WI38 (cell line): ENCODE results near the gene GALNT18.

Source experiments
- H3K4me3 ChIP-seq: 2 replicates; pipeline ENCODE4 v1.5.1; 2011; ENCODE audit warnings: low read depth, mild to moderate bottlenecking, control low read depth, low read length
- TF ChIP-seq, protein P1 (sequence below): IDR thresholded peaks from 2 replicates; pipeline ENCODE4 v1.5.1; 2012; ENCODE audit warnings: low read depth, mild to moderate bottlenecking, control low read depth, low read length

Gene GALNT18

DNA sequence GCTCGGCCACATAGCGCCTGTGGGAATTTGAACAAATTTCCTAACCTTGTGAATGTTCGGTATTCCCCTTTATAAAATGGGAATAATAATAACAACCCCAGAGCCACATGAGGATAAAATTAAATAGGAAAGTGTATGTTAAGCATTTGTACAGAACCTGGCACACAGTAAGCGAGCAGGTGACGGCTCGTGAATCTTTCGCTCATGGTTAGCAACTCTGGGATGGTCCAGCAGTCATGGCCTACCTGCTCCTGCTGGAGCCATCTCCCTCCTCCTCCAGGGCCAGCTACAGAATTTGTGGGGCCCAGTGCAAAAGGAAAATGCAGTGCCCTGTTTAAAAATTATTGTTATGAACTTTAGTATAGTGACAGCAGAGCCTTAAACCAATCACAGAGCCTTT lies 180.3 kb downstream of the GALNT18 start:
- no peak overlapping the region for H3K4me3 ChIP-seq
- TF ChIP-seq, protein P1, sequence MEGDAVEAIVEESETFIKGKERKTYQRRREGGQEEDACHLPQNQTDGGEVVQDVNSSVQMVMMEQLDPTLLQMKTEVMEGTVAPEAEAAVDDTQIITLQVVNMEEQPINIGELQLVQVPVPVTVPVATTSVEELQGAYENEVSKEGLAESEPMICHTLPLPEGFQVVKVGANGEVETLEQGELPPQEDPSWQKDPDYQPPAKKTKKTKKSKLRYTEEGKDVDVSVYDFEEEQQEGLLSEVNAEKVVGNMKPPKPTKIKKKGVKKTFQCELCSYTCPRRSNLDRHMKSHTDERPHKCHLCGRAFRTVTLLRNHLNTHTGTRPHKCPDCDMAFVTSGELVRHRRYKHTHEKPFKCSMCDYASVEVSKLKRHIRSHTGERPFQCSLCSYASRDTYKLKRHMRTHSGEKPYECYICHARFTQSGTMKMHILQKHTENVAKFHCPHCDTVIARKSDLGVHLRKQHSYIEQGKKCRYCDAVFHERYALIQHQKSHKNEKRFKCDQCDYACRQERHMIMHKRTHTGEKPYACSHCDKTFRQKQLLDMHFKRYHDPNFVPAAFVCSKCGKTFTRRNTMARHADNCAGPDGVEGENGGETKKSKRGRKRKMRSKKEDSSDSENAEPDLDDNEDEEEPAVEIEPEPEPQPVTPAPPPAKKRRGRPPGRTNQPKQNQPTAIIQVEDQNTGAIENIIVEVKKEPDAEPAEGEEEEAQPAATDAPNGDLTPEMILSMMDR: no peak

DNA sequence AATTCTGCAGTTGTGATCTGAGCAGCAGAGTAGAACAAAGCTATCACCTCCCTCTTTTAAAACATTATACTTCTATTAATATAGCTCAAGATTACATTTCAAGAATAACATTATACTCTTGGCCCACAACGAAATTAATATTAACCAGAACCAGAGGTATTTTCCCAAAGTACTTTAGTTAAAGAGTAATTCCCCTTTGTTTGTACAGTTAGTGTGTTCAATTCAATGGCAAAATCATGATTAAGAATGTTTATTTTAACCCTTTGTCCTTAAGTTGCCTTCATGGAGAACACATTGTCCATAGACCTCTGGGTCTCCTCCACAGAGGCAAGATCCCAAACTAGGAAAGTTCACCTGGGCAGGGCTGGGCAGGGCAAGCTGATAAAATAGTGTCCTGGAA lies 180.7 kb downstream of the GALNT18 start:
- H3K4me3 ChIP-seq: no peak overlapping the region
- TF ChIP-seq, protein P1: no peak

DNA sequence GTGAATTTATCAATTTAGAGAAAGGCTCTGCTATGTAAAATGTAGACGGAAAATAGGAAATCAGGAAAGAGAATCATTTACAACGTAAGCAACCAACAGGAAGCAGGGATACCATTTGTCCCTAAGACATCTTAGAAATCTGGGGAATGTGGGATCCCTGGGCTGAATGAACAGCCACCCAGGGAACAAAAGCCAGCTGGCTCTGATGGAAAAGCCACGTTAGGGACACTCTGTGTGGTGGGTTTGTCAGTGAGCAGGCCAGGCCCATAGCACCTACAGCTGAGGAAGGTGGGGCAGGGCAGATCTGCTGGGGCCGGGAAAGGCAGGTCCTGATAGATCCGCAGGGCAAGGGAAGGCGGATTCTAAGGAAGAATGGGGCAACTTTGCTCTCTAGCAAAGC lies 181.7 kb downstream of the GALNT18 start:
- no peak overlapping the region for H3K4me3 ChIP-seq
- TF ChIP-seq, protein P1: no peak

DNA sequence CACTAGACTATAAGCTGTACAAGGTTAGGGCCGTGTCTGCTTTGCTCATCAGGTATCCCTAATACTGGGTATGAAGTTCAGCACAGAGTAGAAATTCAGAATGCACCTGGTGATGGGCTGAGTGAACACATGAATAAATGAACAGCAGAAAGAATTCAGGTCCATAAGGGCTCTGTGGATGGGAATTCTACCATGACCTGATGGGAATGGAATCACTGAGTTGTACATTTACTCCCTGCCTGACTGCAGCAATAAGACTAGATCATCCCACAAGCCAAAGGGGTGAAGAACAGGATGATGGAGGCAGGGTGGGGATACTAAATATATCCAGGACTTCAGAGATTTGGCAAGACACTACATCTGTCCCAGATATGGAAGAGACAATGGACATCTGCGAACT lies 182.2 kb downstream of the GALNT18 start:
- no peak overlapping the region for H3K4me3 ChIP-seq
- TF ChIP-seq, protein P1: no peak

DNA sequence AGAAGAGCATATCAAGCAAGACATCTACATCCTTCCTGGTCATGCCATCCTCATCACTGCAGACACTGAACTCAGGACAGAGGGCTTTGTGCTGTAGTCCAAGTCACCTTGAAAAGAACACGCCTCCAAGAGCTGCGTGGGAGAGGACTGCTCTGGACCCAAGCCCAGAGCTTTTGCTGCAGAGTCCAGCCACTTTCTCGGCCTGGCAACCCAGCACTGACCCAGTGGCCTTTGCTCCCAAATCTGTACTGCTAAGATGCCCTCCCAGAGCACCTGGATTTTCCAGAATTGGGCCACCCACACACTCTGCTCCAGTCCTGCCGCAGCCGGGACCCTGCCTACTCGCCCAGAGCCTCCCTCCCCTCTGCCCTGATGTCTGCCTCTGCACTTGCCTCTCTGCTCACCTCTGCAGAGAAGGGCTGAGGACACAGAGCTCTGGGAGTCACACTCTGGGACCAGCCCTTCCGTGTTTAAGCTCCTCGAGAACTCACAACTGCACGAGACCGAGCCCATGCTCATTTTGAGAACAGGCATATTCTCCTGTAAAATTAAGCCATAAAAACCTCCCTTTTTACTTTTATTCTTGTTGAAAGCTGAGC lies 185.0 kb downstream of the GALNT18 start:
- TF ChIP-seq, protein P1: no peak
- H3K4me3 ChIP-seq: no peak overlapping the region

DNA sequence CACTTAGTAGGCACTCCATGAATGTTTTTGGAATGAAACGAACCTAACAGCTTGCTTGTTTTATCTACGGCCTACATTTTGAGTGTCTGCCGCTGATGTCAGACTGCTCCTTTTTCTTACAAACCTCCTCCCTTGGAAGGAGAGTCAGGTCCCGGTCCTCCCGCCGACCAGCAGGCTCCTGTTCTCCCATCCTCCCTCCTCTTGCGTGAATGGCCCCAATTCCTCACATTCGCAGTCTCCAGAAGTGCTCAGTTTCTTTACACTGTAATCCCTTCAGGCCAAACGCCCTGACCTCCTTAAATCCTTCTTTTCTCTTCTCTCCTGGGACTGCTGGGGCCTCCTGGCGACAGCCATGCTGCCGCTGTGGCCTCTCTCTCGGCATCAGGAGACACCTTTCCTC lies 186.2 kb downstream of the GALNT18 start:
- no peak overlapping the region for H3K4me3 ChIP-seq
- TF ChIP-seq, protein P1: no peak

DNA sequence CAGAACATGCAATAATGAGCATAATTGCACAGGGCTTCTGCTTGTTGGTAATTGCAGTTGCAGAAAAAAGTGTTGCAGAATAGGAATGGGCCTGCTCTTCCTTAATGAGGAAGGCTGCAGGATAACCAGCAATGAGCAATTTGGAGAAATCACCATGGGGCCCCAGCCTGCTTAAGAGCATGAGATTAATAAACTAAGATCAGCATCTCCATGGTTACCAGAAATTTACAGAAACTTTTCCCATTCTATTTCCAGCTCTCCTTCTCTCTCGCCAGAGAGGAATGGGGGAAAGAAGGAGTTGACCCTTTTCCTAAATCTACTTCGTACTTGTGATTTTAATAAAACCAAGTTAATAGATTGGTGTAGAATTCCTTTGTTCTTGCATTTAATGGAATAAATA lies 187.8 kb downstream of the GALNT18 start:
- no peak overlapping the region for H3K4me3 ChIP-seq
- TF ChIP-seq, protein P1: no peak
